B cell (primary cell): ENCODE data around the gene GABRG2.

Experiments used
- CTCF ChIP-seq: fragments of 200-600 bp; IDR thresholded peaks from one replicate; pipeline ENCODE4 v1.8.0; 2022; ENCODE audit warnings: antibody characterized with exemption, mild to moderate bottlenecking
- EZH2 ChIP-seq: IDR thresholded peaks from 2 replicates; pipeline ENCODE4 v1.6.1; 2012; ENCODE audit warnings: borderline replicate concordance, low read depth, mild to moderate bottlenecking, moderate library complexity, low read length; ENCODE audit not compliant: insufficient read depth, poor library complexity, severe bottlenecking

- TF ChIP-seq CTCF (no peak), EZH2 (no peak)
Observed at GRCh38 chr5:162091336-162091735, 23.8 kb downstream of the GABRG2 start.
